ENCODE measurements around the gene MCRS1.

DNA sequence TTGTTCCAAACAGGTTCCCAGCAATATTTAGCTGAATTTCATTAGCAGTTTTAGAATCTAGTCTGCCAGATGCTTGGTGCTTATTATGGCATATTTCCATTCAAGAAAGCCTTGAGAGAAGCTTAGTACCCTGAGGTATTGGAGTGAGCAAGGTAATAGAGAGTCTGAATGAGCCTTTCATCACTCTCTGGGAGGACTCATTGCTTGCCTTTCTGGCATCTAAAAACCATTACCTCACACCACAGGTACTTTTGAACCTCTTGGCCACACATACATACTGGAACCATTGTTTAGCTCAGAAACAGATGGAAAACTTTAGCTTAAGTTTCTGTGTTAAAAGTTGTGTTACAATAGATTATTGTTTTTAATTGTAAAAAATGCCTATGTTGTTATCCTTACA is 56.5 kb downstream of the MCRS1 start:
- TF ChIP-seq, protein P1, sequence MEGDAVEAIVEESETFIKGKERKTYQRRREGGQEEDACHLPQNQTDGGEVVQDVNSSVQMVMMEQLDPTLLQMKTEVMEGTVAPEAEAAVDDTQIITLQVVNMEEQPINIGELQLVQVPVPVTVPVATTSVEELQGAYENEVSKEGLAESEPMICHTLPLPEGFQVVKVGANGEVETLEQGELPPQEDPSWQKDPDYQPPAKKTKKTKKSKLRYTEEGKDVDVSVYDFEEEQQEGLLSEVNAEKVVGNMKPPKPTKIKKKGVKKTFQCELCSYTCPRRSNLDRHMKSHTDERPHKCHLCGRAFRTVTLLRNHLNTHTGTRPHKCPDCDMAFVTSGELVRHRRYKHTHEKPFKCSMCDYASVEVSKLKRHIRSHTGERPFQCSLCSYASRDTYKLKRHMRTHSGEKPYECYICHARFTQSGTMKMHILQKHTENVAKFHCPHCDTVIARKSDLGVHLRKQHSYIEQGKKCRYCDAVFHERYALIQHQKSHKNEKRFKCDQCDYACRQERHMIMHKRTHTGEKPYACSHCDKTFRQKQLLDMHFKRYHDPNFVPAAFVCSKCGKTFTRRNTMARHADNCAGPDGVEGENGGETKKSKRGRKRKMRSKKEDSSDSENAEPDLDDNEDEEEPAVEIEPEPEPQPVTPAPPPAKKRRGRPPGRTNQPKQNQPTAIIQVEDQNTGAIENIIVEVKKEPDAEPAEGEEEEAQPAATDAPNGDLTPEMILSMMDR (IDR thresholded peaks at IDR 0.05; ENCODE audit: low read depth, low read length, poor library complexity, severe bottlenecking): no peak
- no peak for TF ChIP-seq EZH2phosphoT487 (IDR thresholded peaks at IDR 0.05; ENCODE audit: borderline replicate concordance, low read length)

Measured in DOHH2 (cell line).